IMR-90 (cell line): Measurements from ENCODE around the gene MEGF11. TPM values are rescaled to one million over a fixed set of nuclear protein-coding genes. Genes with fewer than 3 reads are reported as not detected.

Experiments used
- ATAC-seq: fragments of 200-7000 bp; cut with Tn5 transposase; 2 replicates; pipeline ENCODE4 v1.9.1; 2020; ENCODE audit warnings: low read depth, mild to moderate bottlenecking, moderate library complexity
- BruUV-seq: library from RNA; stranded (reverse); fragments of 400-500 nt; replicated peaks from 2 replicates; lab custom pipeline; 2021; lab: Mats Ljungman, UMichigan
- CTCF ChIA-PET: fragments of 300-600 bp; formaldehyde crosslinking; extraction: SDS; loops from one replicate; lab custom pipeline; 2021; ENCODE audit warnings: antibody characterized with exemption; lab: Yijun Ruan, JAX
- POLR2A ChIA-PET: fragments of 300-600 bp; sonication (Branson Sonifier 250); formaldehyde crosslinking; loops from one replicate; lab custom pipeline; 2022; ENCODE audit warnings: antibody characterized with exemption; ENCODE audit not compliant: unreplicated experiment; lab: Charles Lee
- DNase-seq: peaks from one replicate; pipeline ENCODE4 v3.0.0; 2013
- H2AFZ ChIP-seq: replicated peaks from 2 replicates; pipeline ENCODE3; 2013; ENCODE audit warnings: low read length, mild to moderate bottlenecking; ENCODE audit not compliant: poor library complexity
- H2AK5ac ChIP-seq: 2 replicates; pipeline ENCODE4 v1.6.1; 2013; ENCODE audit warnings: low read depth, low read length, inconsistent platforms
- H2AK9ac ChIP-seq: replicated peaks from 2 replicates; pipeline ENCODE3; 2013; ENCODE audit warnings: mild to moderate bottlenecking, low read depth, low read length, moderate library complexity; ENCODE audit not compliant: poor library complexity
- H2BK120ac ChIP-seq: 2 replicates; pipeline ENCODE4 v1.6.1; 2013; ENCODE audit warnings: low read depth, low read length, inconsistent platforms
- H2BK15ac ChIP-seq: 3 replicates; pipeline ENCODE4 v1.6.1; 2013; ENCODE audit warnings: low read depth, low read length, inconsistent platforms
- H2BK20ac ChIP-seq: 2 replicates; pipeline ENCODE4 v1.6.1; 2013; ENCODE audit warnings: low read depth, mild to moderate bottlenecking, inconsistent platforms, low read length, moderate library complexity
- H2BK5ac ChIP-seq: 2 replicates; pipeline ENCODE4 v1.6.1; 2013; ENCODE audit warnings: mild to moderate bottlenecking, low read depth, low read length, inconsistent platforms; ENCODE audit not compliant: poor library complexity, severe bottlenecking
- H3K14ac ChIP-seq: replicated peaks from 2 replicates; pipeline ENCODE4 v1.6.1; 2013; ENCODE audit warnings: low read depth, low read length, inconsistent platforms
- H3K18ac ChIP-seq: 2 replicates; pipeline ENCODE4 v1.6.1; 2013; ENCODE audit warnings: low read depth, low read length, control low read depth
- H3K23ac ChIP-seq: 2 replicates; pipeline ENCODE4 v1.6.1; 2013; ENCODE audit warnings: low read depth, low read length, inconsistent platforms
- H3K27ac ChIP-seq: 2 replicates; pipeline ENCODE4 v1.5.1; 2013; ENCODE audit warnings: mild to moderate bottlenecking, control low read depth, low read length; ENCODE audit not compliant: insufficient read depth
- H3K27me3 ChIP-seq: 2 replicates; pipeline ENCODE4 v1.6.1; 2013; ENCODE audit warnings: low read length; ENCODE audit not compliant: control insufficient read depth, insufficient read depth
- H3K36me3 ChIP-seq: 2 replicates; pipeline ENCODE4 v1.6.1; 2013; ENCODE audit warnings: low read length, mixed read lengths; ENCODE audit not compliant: control insufficient read depth, insufficient read depth
- H3K4ac ChIP-seq: 2 replicates; pipeline ENCODE4 v1.6.1; 2013; ENCODE audit warnings: low read depth, low read length, inconsistent platforms
- H3K4me1 ChIP-seq: 2 replicates; pipeline ENCODE4 v1.6.1; 2013; ENCODE audit warnings: low read length, mixed read lengths; ENCODE audit not compliant: control insufficient read depth, insufficient read depth
- H3K4me2 ChIP-seq: 2 replicates; pipeline ENCODE4 v1.6.1; 2013; ENCODE audit warnings: low read depth, mild to moderate bottlenecking, control low read depth, low read length, moderate library complexity
- H3K4me3 ChIP-seq: 2 replicates; pipeline ENCODE4 v1.5.1; 2013; ENCODE audit warnings: low read depth, mild to moderate bottlenecking, control low read depth, low read length, moderate library complexity; ENCODE audit not compliant: insufficient read depth
- H3K56ac ChIP-seq: 2 replicates; pipeline ENCODE4 v1.6.1; 2013; ENCODE audit warnings: low read length, inconsistent platforms; ENCODE audit not compliant: insufficient read depth; ENCODE audit errors: extremely low read depth
- H3K79me1 ChIP-seq, 2 experiments: 2 replicates each; pipeline ENCODE4 v1.6.1; 2013; ENCODE audit warnings: low read length in 2 of 2, inconsistent platforms in 1 of 2, low read depth in 1 of 2
- H3K9ac ChIP-seq: 2 replicates; pipeline ENCODE4 v1.6.1; 2013; ENCODE audit warnings: low read depth, low read length, control low read depth
- H3K9me1 ChIP-seq: 2 replicates; pipeline ENCODE4 v1.6.1; 2013; ENCODE audit warnings: low read length, inconsistent platforms; ENCODE audit not compliant: insufficient read depth
- H3K9me3 ChIP-seq: 2 replicates; pipeline ENCODE4 v1.6.1; 2013; ENCODE audit warnings: low read length; ENCODE audit not compliant: control insufficient read depth, insufficient read depth
- H4K20me1 ChIP-seq: 2 replicates; pipeline ENCODE4 v1.6.1; 2013; ENCODE audit warnings: low read length, inconsistent platforms; ENCODE audit not compliant: insufficient read depth
- H4K5ac ChIP-seq: 2 replicates; pipeline ENCODE4 v1.6.1; 2013; ENCODE audit warnings: mild to moderate bottlenecking, low read depth, low read length, control low read depth
- H4K8ac ChIP-seq, 2 experiments: 2 replicates each; pipeline ENCODE4 v1.6.1; 2013; ENCODE audit warnings: low read depth in 2 of 2, low read length in 2 of 2, control low read depth in 1 of 2, inconsistent platforms in 1 of 2
- H4K91ac ChIP-seq: 2 replicates; pipeline ENCODE4 v1.6.1; 2013; ENCODE audit warnings: low read depth, low read length, inconsistent platforms; ENCODE audit not compliant: insufficient read depth
- NFE2L2 ChIP-seq: fragments of 150-350 bp; IDR thresholded peaks from 2 replicates; pipeline ENCODE4 v1.6.1; 2016; ENCODE audit warnings: low read depth, mild to moderate bottlenecking, low read length
- WGBS, 2 experiments: methylation state at CpG; one replicate each; pipeline versions ENCODE4 v1.1.5 to v1.1.7; 2013; ENCODE audit warnings: missing lambda C conversion rate in 2 of 2; ENCODE audit not compliant: insufficient read length in 1 of 2; ENCODE audit errors: extremely low coverage in 2 of 2; 5-methylcytosine and 5-hydroxymethylcytosine counted together
- dilution Hi-C: fragments of 300-500 bp; cut with HindIII; formaldehyde crosslinking; loops from one replicate; pipeline ENCODE4 v1.14.3; 2018; ENCODE audit warnings: low sequenced_read_pairs; ENCODE audit not compliant: unreplicated experiment
- in situ Hi-C: fragments of 300-500 bp; cut with MboI; formaldehyde crosslinking; loops from 3 replicates; pipeline ENCODE4 v1.14.3; 2019; ENCODE audit warnings: low sequenced_read_pairs, inconsistent platforms, mixed read lengths
- intact Hi-C: fragments of 100-400 bp; cut with micrococcal nuclease; formaldehyde crosslinking; loops from 2 replicates; pipeline ENCODE4 v1.10.0; 2022
- polyA plus RNA-seq, 3 experiments: library from polyadenylated mRNA; depleted of rRNA; stranded (reverse); fragments of >200 nt; gene quantifications; 2 replicates each; pipeline ENCODE4 v1.2.3, GENCODE V29; 2012; ENCODE audit warnings: low replicate concordance in 1 of 3
- total RNA-seq: library from RNA; depleted of rRNA; stranded (reverse); fragments of >200 nt; gene quantifications from 2 replicates; pipeline ENCODE4 v1.2.3, GENCODE V29; 2012

The MEGF11 gene
- total and polyA plus RNA-seq, 2 of the 4 experiments (the other 2 are of a cell fraction): not detected

- Histone ChIP-seq H3K36me3 (no peaks in the 10 kb centered on the region), H3K9ac (no peak overlapping the region), H2BK120ac (no peak overlapping the region), H4K91ac (no peak overlapping the region), H4K20me1 (no peaks in the 10 kb centered on the region), H3K4me1 (no peaks in the 10 kb centered on the region), H3K4ac (no peak overlapping the region), H3K9me3 (no peaks in the 10 kb centered on the region), H3K4me2 (no peak overlapping the region), H4K5ac (no peak overlapping the region), H4K8ac (no peak overlapping the region), H3K27me3 (peaks cover 58% of the 10 kb centered on the region), H2AK9ac (no peak overlapping the region), H2BK5ac (no peak overlapping the region), H3K27ac (no peak overlapping the region), H3K4me3 (no peak overlapping the region), H3K23ac (no peak overlapping the region), H2AK5ac (no peak overlapping the region), H2BK15ac (no peak overlapping the region), H2BK20ac (no peak overlapping the region), H3K14ac (no peak overlapping the region), H2AFZ (no peak overlapping the region), H3K18ac (no peak overlapping the region), H3K79me1 (no peaks in the 10 kb centered on the region), H3K56ac (no peak overlapping the region), H3K9me1 (no peaks in the 10 kb centered on the region)
- no peak for TF ChIP-seq NFE2L2
- CTCF ChIA-PET: no interaction called here
- no TSS peak for BruUV-seq
- intact Hi-C loops: no loop called here
- no peak for DNase-seq
- POLR2A ChIA-PET: no interaction called here
- ATAC-seq: no peak
- in situ Hi-C loops: no loop called here
- WGBS, 2 experiments: no CpG with 5 or more reads among the region's 5 CpGs
- dilution Hi-C loops: no loop called here
These were observed 133.1 kb downstream of the MEGF11 start for GRCh38 chr15:66120422-66120821.
